Measurements from ENCODE around the gene S100A3.
"Not testable (repeated sequence)": the region's sequence is repeated elsewhere in the genome, so short reads cannot be mapped to it uniquely, and the experiment has no call there.

The S100A3 gene, protein sequence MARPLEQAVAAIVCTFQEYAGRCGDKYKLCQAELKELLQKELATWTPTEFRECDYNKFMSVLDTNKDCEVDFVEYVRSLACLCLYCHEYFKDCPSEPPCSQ

DNA sequence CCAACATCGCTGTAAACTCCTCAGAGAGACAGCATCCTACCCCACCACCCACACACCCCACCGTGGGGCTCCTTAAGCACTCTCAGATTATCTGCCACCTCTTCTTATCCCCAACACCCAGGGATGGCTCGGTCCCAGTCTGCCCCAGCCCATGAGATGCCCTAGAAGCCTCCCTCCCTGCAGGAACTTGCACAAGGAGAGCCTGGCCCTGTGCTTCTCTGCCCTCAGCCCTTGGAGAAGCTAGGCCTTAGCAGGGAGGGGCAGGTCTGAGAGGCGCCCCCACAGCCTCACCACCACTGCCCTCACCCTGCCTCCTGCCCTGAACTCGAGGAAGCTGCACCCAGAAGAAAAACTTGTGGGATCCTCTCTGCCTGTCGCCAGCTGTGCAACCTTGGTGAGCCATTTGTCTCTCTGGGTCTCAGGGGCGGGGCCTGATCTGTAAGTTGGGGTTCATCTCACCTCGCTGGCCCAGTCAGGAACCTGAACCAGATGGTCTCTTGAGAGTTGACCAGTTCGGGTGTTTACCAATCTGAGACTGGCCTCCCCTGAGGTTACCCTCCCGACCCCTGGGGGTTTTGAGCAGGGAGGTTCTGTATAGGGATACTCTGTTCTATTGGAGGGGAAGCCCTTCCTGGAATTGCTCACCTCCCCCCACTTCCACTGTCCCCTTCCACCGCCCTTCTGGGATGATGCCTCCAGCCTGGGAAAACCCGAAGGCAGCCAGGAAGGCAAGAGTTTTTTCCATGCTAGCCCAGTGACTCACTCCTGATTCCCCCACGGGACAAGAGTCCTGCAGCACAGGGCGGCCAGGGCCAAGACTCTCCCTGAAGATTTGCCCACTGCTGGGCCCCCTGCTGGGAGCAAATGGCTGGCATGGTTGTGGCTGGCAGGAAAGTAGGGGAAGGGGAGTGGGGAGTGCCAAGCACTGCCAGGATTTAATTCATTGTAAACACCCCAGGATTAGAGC, at the start of gene S100A3:
TSS of gene S100A3 (minus strand) at position 537 of the 967 bp plus-strand sequence. CDS start 773 bp downstream, outside the sequence.
- DNase-seq (ENCODE audit: low read depth in 2 of 2): peak; percentile 71 to 78

DNA sequence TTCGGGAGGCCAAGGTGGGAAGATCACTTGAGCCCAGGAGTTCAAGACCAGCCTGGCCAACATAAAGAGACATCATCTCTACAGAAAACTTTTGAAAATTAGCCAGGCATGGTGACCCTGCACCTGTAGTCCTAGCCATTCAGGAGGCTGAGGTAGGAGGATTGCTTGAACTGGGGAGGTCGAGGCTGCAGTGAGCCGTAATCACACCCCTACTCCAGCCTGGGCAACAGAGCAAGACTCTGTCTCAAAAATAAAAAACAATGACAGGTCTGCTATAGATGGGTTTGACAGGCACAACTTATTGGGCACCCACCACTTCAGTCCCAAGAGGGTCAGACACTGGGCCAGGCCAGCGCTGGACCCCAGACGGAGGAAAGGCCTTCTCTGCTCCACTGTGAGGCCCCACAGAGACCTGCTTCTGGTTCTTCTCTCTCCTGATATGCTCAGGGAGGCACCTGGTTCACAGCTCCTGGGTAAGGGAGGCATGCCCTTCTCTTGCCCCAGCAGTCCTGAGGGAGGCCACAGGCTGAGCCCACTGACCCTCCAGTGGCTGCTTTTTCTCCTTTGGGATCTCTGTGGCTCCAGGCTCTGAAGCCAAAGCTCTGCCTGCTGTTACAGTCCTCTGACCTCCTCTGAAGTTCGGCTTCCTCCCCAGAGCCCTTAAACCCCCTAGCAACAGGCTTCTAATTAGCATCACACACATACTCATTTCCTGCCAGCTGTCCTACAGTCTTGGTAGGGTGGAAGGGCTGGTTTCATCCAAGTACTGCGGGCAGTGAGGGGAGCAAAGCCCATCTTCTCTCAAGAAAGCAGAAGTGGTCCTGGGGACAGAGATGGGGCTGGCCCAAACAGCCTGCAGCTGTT, 49.5 kb upstream of the S100A3 start:
- DNase-seq (ENCODE audit: low read depth in 2 of 2): peak; percentile 35 to 40

DNA sequence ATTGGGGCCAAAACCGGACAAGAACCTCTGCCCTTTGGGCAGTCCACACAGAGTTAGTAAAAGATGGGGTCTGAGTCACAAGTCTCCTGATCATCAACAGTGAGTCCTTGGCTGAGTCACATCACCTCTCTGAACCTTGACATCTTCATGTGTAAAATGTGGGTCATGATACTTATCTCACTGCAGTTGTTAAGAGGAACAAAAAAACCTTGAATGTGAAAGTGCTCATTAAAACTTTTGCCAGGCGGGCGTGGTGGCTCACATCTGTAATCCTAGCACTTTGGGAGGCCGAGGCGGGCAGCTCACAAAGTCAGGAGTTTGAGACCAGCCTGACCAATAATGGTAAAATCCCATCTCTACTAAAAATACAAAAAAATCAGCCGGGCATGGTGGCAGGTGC, 48.1 kb upstream of the S100A3 start:
- DNase-seq (ENCODE audit: low read depth in 2 of 2): no peak

DNA sequence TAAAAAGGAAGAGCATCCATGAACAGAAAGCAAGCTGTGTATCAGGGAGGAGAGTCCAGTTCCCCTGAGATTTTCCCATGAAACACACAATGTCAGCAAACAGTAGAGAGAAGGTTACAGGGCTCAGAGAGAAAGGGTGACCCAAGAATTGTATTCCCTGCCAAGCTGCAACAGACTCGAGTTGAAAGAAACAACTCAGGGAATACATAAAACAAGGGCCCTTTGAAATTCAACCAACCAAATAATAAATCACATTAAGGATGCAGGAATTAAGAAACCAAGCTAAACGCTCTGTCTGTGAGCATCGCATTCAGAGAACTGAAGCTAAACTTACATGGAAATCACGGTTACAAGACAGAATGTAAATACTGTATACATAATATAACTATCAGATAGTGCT, 43.7 kb upstream of the S100A3 start:
- DNase-seq (ENCODE audit: low read depth in 2 of 2): no peak

DNA sequence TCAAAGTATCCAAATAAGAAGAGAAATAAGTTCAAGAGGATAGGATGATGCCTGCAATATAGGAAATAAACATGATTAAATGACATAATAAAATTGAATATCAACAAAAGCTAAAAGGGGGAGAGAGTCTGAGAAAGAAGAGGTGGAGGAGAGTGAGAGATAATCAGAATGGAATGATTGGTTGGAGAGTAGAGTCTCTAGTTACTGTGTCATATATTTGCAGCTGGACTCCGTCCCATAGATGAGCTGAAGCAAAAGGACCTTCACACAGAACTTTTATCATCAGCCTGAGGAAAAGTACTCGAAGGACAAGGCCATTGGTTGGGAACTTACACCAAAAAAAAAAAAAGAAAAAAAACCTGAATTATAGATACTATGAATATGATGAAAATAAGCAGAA, 39.4 kb upstream of the S100A3 start:
- no peak for DNase-seq (ENCODE audit: low read depth in 2 of 2)

DNA sequence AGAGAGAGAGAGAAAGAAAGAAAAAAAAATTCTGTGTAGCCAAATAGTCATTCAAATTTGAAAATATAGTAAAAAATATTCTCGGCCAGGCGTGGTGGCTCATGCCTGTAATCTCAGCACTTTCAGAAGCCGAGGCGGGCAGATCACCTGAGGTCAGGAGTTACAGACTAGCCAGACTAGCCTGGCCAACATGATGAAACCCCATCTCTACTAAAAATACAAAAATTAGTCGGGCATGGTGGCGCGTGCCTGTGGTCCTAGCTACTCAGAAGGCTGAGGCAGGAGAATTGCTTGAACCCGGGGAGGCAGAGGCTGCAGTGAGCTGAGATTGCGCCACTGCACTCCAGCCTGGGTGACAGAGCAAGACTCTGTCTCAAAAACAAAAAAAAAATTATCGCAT, 39.0 kb upstream of the S100A3 start:
- DNase-seq (ENCODE audit: low read depth in 2 of 2): not testable (repeated sequence)

DNA sequence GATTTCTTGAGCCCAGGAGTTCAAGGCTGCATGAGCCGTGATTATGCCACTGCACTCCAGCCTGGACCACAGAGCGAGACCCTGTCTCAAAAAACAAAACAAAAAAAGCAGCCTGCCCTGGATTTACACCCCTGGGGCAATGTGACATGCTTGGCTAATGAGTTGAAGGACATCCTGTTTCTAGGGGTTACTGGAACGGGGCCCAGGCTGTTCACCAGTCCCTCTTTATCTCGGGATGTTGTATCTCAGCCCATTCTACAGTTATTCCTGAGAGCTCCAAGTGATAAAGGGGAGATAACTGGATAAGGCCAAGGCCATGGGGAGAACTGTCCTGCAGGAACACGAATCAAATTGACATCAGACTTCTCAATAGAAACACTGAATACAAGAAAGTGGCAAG, 38.3 kb upstream of the S100A3 start:
- no peak for DNase-seq (ENCODE audit: low read depth in 2 of 2)

DNA sequence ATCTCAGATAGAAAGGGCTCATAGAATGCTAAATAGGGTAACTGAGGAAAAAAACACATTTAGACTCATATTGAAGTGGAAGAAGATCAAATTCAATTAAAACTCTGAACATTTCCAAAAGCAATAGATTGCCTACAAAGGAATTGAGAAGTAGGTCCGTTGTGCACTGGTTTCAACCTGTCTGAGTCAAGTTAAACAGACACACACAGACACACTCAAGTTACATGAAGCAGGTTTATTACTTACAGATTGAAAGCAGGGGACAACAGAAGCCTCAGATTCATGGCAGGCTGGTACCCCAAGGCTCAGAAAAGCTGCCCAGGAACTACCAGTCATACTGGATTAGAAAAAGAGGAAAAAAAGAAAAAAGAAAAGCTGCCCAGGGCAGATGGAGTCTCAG, 37.3 kb upstream of the S100A3 start:
- DNase-seq (ENCODE audit: low read depth in 2 of 2): no peak

DNA sequence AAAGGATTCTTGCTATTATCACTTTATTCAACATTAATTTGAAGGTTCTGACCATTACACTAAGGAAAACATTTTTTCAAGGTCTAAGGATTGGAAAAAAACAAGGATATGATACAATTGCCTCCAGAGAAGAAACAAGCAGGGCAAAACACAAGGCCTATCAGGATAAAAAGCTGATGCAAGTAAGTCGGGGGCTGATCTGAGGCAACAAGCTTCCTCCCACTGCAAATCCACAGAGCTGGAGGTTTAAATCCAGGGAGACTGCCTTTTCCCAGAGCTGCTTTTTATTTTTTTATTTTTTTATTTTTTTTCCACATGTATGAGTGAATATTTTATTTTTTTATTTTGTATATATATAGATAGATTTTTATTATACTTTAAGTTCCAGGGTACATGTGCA, 35.9 kb upstream of the S100A3 start:
- DNase-seq (ENCODE audit: low read depth in 2 of 2): no peak

DNA sequence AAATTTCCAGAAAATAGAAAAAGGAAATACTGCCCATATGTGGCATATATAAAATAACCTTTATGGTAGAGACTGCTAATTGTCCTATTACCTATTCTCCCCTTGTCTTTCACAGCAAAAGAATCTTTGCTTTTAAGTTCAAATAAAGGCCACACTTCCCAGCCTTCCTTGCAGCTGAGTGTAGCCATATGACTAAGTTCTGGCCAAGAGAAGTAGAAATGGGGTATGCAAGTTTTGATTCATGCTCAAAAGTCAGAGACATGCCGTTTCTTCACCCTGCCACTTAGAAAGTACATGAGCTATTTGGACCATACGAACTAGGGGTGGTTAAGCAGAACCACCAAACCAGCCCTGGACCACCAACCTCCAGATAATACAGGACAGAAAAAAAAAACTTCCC, 34.9 kb upstream of the S100A3 start:
- DNase-seq (ENCODE audit: low read depth in 2 of 2): no peak

DNA sequence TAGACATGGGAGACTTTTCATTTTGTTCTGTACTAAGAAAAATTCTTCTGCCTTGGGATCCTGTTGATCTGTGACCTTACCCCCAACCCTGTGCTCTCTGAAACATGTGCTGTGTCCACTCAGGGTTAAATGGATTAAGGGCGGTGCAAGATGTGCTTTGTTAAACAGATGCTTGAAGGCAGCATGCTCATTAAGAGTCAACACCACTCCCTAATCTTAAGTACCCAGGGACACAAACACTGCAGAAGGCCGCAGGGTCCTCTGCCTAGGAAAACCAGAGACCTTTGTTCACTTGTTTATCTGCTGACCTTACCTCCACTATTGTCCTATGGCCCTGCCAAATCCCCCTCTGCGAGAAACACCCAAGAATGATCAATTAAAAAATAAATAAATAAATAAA, 34.5 kb upstream of the S100A3 start:
- DNase-seq (ENCODE audit: low read depth in 2 of 2): not testable (repeated sequence)

DNA sequence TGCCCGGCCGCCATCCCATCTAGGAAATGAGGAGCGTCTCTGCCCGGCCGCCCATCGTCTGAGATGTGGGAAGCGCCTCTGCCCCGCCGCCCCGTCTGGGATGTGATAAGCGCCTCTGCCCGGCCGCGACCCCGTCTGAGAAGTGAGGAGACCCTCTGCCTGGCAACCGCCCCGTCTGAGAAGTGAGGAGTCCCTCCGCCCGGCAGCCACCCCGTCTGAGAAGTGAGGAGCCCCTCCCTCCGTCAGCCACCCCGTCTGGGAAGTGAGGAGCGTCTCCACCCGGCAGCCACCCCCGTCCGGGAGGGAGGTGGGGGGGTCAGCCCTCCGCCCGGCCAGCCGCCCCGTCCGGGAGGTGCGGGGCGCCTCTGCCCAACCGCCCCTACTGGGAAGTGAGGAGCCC, 33.8 kb upstream of the S100A3 start:
- not testable (repeated sequence) for DNase-seq (ENCODE audit: low read depth in 2 of 2)

DNA sequence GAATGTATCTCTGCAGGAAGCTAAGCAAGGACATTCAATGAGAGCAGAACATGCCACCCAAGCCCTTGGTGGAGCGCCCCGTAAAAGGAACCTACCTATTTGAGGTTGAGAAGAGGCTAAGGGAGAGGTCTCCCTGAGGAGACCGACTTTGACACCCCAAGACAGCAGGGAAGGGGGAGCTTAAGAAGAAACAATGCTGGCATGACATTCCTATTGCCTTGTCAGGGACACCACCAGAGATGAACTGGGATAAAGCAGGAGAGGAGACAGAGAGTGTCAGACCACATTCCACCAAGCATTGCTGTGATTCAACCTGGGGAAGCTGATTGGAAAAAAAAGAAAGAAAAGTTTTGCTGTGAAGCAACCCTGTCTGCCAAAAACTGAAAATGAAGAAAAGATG, 29.9 kb upstream of the S100A3 start:
- no peak for DNase-seq (ENCODE audit: low read depth in 2 of 2)

DNA sequence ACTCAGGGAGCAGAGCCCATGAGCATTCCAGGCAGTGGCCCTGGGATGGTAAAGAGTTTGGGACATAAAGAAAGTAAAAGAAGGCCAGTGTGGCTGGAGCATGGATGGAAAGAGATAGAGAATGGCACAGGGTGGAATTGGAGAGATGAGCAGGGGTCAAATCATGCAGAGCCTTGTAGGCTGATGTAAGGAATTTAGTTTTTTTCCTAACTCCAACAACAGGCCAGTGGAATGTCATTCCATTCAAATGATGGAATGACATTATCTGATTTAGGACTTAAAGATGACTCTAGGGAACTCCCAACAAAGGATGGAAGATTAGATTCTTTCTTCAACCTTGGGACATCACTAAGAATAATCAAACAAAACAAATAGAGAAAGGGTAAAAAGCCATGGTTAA, 29.4 kb upstream of the S100A3 start:
- peak; percentile 46 to 52 for DNase-seq (ENCODE audit: low read depth in 2 of 2)

DNA sequence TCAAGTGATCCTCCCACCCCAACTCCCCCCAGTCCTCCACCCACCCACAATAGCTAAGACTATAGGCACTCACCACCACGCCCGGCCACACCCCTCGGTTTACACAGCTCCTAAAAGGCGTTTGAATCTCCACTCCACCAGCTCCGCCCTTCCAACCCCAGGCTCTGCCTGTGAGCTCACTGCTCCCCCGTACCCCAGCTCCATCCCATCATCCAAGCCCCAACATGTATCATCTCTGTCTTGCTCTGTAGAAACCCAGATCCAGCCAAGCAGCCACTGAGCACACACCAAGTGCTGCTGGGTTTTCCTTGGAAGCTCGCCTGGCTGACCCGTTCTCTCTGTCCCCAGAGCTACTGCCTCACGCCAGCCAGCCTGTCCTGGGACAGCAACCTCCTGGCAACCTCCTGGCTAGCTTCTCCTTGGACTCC, 28.6 kb upstream of the S100A3 start:
- DNase-seq (ENCODE audit: low read depth in 2 of 2): no peak

DNA sequence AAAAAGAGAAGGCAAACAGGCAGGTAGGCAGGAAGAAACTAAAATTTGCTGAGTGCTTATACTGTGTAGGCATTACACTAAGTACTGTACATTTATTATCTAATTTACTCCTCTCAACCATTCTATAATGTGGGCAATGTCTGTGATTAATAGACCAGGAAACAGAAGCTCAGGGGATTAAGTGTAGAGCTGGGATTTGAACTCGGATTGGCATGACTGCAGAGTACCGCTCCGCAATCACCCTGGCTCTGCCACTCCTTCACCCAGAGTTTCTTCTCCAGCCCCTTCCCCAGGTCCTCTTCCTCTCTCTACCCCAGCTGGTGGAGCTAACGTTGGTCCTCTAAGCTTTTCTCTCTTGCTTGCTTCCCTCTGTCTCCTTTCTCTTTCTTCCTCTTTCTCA, 28.1 kb upstream of the S100A3 start:
- DNase-seq (ENCODE audit: low read depth in 2 of 2): no peak

DNA sequence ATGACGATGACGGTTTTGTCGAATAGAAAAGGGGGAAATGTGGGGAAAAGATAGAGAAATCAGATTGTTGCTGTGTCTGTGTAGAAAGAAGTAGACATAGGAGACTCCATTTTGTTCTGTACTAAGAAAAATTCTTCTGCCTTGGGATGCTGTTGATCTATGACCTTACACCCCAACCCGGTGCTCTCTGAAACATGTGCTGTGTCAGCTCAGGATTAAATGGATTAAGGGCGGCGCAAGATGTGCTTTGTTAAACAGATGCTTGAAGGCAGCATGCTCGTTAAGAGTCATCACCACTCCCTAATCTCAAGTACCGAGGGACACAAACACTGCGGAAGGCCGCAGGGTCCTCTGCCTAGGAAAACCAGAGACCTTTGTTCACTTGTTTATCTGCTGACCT, 26.4 kb upstream of the S100A3 start:
- DNase-seq (ENCODE audit: low read depth in 2 of 2): not testable (repeated sequence)

DNA sequence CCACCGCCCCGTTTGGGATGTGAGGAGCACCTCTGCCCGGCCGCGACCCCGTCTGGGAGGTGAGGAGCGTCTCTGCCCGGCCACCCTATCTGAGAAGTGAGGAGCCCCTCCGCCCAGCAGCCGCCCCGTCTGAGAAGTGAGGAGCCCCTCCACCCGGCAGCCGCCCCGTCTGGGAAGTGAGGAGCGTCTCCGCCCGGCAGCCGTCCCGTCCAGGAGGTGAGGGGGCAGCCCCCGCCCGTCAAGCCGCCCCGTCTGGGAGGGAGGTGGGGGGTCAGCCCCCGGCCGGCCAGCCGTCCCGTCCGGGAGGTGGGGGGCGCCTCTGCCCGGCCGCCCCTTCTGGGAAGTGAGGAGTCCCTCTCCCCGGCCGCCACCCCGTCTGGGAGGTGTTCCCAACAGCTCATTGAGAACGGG, 26.0 kb upstream of the S100A3 start:
- not testable (repeated sequence) for DNase-seq (ENCODE audit: low read depth in 2 of 2)

DNA sequence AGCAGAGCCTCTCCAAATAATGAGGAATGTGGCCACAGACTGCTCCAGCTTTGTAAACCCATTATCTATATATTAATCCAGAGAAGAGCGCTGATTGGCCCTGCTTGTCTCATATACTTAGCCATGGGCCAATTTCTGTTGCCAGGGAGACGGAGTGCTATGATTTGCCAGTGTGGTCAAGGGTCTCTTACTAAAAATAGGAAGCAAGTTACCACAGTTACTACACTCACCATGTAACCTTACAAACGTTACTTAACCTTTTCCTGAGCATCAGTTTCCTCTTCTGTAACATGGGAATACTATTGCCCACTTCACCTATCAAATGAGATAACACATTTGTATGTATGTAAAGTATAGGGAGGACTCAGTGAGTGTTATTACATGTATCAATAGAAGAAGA, 24.3 kb upstream of the S100A3 start:
- DNase-seq (ENCODE audit: low read depth in 2 of 2): no peak

DNA sequence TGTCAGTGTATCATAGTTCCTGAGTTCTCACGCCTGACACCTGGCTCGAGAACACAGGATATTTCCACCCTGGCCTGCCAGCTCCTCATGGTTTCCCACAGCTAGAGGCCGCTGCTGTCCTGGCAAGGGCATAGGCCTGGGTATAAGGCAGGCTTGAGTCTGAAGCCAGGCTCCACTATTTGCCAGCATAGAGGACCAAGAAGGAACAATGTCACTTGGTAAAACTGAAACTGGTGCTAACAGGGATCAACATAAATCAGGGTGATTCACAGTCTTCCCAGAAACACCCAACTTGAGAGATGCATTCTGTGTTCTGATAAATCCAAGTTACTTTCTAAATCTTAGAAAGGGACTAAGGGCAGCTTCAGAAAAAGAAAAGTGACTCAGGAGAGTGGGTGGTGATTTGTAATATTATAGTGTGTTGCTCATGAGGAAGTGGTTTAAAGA, 23.5 kb upstream of the S100A3 start:
- peak; percentile 47 to 48 for DNase-seq (ENCODE audit: low read depth in 2 of 2)

DNA sequence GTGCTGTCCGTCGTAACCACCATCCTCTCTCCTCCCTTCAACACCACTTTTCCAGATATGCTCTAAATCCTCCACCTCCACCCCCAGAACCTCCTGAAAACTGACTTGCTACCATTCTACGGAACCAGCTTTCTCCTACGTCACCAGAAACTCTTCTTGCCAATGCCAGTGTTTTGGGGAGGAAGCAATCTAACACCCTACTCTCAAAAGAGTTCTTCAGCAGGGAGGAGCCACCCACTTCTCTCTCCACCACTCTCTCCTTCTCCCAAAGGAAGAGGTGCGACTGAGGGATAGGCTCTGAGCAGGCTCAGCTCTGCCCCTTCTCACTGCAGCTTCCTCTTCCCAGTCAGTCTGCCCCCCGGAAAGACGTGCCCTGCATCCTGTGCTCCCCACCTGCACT, 22.6 kb upstream of the S100A3 start:
- DNase-seq (ENCODE audit: low read depth in 2 of 2): no peak

DNA sequence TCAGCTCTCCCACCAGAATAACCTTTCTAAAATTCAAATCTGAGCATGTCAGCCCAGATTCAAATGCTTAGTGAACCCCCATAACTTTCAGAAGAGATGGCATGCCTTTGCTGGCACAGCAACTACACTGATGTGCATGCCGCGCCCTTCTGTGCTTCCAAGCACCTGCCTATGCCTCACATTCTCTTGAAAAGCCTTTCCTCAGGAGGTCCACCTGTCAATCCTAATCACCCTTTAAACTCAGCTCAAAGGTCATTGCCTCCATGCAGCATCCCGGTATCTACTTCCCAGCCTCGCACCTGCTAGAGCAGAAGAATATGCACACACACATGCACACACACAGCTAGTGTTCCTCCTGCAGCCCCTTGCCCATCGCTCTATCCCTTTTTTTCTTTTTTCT, 21.8 kb upstream of the S100A3 start:
- DNase-seq (ENCODE audit: low read depth in 2 of 2): no peak

All from fibroblast of skin of left quadriceps (primary cell).